Measurements from ENCODE around the gene POTEB3.
"Not testable (repeated sequence)": the region's sequence is repeated elsewhere in the genome, so short reads cannot be mapped to it uniquely, and the experiment has no call there.

POTEB3 gene

GRCh38 chr15:21440399-21440798 lies at the start of gene POTEB3:
TSS of gene POTEB3 (minus strand) at chr15:21440499. CDS start at chr15:21440011, 488 bp downstream.
- DNase-seq (ENCODE audit: low read depth in 2 of 2): not testable (repeated sequence)

- not testable (repeated sequence) for DNase-seq (ENCODE audit: low read depth in 2 of 2)
Measured at GRCh38 chr15:21453683-21454082, 13.4 kb upstream of the POTEB3 start.

- DNase-seq (ENCODE audit: low read depth in 2 of 2): not testable (repeated sequence)
Measured at GRCh38 chr15:21451920-21452563, 11.7 kb upstream of the POTEB3 start.

GRCh38 chr15:21451487-21451886 lies 11.2 kb upstream of the POTEB3 start:
- DNase-seq (ENCODE audit: low read depth in 2 of 2): not testable (repeated sequence)

GRCh38 chr15:21407366-21407765 lies 32.9 kb downstream of the POTEB3 start:
- not testable (repeated sequence) for DNase-seq (ENCODE audit: low read depth in 2 of 2)

- not testable (repeated sequence) for DNase-seq (ENCODE audit: low read depth in 2 of 2)
Measured at GRCh38 chr15:21401531-21401930, 38.8 kb downstream of the POTEB3 start.

GRCh38 chr15:21399111-21399510 lies 41.2 kb downstream of the POTEB3 start:
- DNase-seq (ENCODE audit: low read depth in 2 of 2): not testable (repeated sequence)

- DNase-seq (ENCODE audit: low read depth in 2 of 2): not testable (repeated sequence)
Measured at GRCh38 chr15:21398511-21398910, 41.8 kb downstream of the POTEB3 start.

- DNase-seq (ENCODE audit: low read depth in 2 of 2): not testable (repeated sequence)
Measured at GRCh38 chr15:21397656-21398055, 42.6 kb downstream of the POTEB3 start.

- not testable (repeated sequence) for DNase-seq (ENCODE audit: low read depth in 2 of 2)
Measured at GRCh38 chr15:21397186-21397585, 43.1 kb downstream of the POTEB3 start.

- DNase-seq (ENCODE audit: low read depth in 2 of 2): not testable (repeated sequence)
Measured at GRCh38 chr15:21385961-21386360, 54.3 kb downstream of the POTEB3 start.

- not testable (repeated sequence) for DNase-seq (ENCODE audit: low read depth in 2 of 2)
Measured at GRCh38 chr15:21383866-21384485, 56.3 kb downstream of the POTEB3 start.

- DNase-seq (ENCODE audit: low read depth in 2 of 2): not testable (repeated sequence)
Measured at GRCh38 chr15:21373682-21374081, 66.6 kb downstream of the POTEB3 start.

GRCh38 chr15:21369177-21369576 lies 71.1 kb downstream of the POTEB3 start:
- DNase-seq (ENCODE audit: low read depth in 2 of 2): not testable (repeated sequence)

- DNase-seq (ENCODE audit: low read depth in 2 of 2): not testable (repeated sequence)
Measured at GRCh38 chr15:21368625-21369024, 71.7 kb downstream of the POTEB3 start.

Data from stimulated activated CD8-positive, alpha-beta memory T cell treated with anti-CD3 and anti-CD28 coated beads, Interleukin-7, amount 100 ng/mL, for 4 hours (primary cell).